ENCODE results near the gene BCAS3.

BCAS3 gene

DNA sequence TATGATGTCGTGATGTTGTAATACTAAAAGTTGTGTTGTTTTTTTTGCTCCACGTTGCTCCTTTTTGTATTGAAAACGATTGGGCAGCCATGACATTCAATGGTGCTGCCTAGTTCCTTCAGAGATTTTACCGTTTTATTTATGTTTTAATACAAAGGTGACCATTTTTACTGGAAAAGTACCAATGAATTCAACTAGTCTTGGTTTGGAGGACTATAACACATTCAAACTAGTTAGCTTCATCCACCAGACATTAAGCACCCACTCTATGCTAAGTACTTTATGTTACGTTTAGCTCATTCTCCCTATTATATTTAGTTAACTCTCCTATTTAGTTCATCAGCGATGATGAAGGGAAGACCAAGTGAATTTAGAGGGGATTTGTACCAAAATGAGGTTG lies 605.4 kb downstream of the BCAS3 start:
- TF ChIP-seq, protein P1, sequence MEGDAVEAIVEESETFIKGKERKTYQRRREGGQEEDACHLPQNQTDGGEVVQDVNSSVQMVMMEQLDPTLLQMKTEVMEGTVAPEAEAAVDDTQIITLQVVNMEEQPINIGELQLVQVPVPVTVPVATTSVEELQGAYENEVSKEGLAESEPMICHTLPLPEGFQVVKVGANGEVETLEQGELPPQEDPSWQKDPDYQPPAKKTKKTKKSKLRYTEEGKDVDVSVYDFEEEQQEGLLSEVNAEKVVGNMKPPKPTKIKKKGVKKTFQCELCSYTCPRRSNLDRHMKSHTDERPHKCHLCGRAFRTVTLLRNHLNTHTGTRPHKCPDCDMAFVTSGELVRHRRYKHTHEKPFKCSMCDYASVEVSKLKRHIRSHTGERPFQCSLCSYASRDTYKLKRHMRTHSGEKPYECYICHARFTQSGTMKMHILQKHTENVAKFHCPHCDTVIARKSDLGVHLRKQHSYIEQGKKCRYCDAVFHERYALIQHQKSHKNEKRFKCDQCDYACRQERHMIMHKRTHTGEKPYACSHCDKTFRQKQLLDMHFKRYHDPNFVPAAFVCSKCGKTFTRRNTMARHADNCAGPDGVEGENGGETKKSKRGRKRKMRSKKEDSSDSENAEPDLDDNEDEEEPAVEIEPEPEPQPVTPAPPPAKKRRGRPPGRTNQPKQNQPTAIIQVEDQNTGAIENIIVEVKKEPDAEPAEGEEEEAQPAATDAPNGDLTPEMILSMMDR (conservative IDR thresholded peaks at IDR 0.05; ENCODE audit: low read depth), result no peak
- CTCF ChIA-PET, result no interaction called here
- no peak for DNase-seq (ENCODE audit: low spot score)
- H3K27ac ChIP-seq, result no peak overlapping the region
- POLR2A ChIA-PET (ENCODE audit: low non-redundant PET), result no interaction called here

DNA sequence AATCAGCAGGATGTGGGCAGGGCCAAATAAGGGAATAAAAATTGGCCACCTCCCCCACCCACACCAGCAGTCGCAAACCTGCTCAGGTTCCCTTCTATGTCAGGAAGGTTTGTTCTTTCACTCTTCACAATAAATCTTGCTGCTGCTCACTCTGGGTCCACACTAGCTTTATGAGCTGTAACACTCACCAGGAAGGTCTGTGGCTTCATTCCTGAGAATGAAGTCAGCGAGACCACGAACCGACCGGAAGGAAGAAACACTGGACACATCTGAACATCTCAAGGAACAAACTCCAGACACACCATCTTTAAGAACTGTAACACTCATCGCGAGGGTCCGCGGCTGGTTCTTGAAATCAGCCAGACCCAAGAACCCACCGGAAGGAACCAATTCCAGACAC lies 606.5 kb downstream of the BCAS3 start:
- CTCF ChIA-PET, result interaction anchor here (0.7 kb wide), 1 partner anchor 203 kb away, joined by 5 read pairs; no protein-coding TSS in a partner anchor
- H3K27ac ChIP-seq, result no peak overlapping the region
- TF ChIP-seq, protein P1 (conservative IDR thresholded peaks at IDR 0.05; ENCODE audit: low read depth), result no peak
- POLR2A ChIA-PET (ENCODE audit: low non-redundant PET), result no interaction called here
- no peak for DNase-seq (ENCODE audit: low spot score)

DNA sequence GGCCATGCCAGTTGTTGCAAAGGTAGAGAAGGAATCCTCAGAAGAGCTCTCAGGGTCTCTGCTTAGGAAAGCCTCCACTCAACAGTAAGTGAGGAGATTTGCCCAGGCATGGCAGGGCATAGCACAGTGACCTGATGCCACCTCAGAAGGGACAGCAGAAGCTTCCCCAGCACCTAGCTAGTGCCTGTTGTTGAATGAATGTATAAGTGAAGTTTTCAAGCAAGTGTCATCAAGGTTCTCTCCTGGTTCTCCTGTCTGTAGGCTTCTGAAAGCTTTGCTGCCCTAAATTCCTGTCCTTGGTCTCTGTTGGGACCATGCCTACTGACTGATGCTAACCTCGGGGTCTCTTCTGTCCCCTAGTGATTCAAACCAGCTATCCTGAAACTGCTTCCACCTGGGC lies 607.1 kb downstream of the BCAS3 start:
- no peak for DNase-seq (ENCODE audit: low spot score)
- CTCF ChIA-PET, result no interaction called here
- no peak overlapping the region for H3K27ac ChIP-seq
- TF ChIP-seq, protein P1 (conservative IDR thresholded peaks at IDR 0.05; ENCODE audit: low read depth), result no peak
- POLR2A ChIA-PET (ENCODE audit: low non-redundant PET), result no interaction called here

DNA sequence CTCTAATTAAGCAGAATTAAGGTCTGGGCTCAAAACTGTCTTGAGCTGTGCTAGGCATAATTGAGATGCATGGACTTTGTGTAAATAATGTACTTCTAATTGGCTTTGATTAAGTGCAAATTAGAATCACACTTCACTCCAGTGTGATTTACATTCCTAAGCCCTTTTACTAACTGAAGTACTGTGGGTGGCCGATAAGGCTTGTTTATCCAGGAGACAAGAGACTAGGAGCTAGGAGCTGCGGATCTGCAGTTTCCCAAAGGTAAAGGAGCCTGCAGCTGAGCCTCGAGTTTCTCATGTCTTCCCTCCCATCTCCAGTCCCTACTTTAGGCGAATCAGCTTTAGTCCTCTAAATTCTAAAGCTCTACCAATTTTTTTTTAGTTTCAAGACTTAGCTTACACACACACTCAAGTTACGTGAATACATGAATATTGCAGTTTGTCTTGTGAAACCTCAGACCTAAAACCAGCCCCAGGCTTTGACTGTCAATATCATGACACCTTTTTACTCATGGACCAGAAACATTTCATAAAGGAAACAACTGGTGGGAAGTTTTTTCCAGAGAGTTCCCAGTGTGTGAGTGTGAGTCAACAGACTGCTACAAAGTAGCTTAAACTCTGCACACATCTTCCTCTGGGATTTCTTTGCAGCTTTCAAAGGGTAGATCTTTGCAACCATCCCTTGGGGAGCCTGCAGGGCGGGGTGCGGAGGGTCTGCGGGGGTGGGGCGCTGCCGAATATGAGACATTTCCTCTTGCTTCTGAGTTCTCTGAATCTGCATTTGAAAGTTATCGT lies 608.1 kb downstream of the BCAS3 start:
- POLR2A ChIA-PET (ENCODE audit: low non-redundant PET), result no interaction called here
- TF ChIP-seq, protein P1 (conservative IDR thresholded peaks at IDR 0.05; ENCODE audit: low read depth), result no peak
- CTCF ChIA-PET, result no interaction called here
- DNase-seq (ENCODE audit: low spot score), result no peak
- H3K27ac ChIP-seq, result no peak overlapping the region

DNA sequence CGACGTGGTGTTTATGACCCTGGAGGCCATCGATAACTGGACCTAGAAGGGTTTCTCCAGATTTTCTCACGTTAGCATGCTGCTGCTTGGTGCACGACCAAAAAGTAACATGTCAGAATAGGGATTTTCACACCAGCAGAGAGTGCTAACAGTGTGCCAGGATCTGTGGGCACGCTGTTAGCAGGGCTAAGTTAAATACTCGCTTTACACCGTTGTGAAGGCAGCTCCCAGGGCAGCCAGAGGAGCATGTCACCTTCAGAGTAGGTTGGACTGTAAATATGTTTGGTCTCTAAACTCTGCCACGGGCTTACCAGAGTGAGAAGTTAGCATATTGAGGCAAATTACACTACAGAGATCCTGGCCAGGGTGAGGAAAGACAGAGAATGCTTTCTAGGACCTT lies 608.8 kb downstream of the BCAS3 start:
- ChIA-PET POLR2A (ENCODE audit: low non-redundant PET) (no interaction called here), CTCF (no interaction called here)
- no peak overlapping the region for H3K27ac ChIP-seq
- TF ChIP-seq, protein P1 (conservative IDR thresholded peaks at IDR 0.05; ENCODE audit: low read depth), result no peak
- no peak for DNase-seq (ENCODE audit: low spot score)

DNA sequence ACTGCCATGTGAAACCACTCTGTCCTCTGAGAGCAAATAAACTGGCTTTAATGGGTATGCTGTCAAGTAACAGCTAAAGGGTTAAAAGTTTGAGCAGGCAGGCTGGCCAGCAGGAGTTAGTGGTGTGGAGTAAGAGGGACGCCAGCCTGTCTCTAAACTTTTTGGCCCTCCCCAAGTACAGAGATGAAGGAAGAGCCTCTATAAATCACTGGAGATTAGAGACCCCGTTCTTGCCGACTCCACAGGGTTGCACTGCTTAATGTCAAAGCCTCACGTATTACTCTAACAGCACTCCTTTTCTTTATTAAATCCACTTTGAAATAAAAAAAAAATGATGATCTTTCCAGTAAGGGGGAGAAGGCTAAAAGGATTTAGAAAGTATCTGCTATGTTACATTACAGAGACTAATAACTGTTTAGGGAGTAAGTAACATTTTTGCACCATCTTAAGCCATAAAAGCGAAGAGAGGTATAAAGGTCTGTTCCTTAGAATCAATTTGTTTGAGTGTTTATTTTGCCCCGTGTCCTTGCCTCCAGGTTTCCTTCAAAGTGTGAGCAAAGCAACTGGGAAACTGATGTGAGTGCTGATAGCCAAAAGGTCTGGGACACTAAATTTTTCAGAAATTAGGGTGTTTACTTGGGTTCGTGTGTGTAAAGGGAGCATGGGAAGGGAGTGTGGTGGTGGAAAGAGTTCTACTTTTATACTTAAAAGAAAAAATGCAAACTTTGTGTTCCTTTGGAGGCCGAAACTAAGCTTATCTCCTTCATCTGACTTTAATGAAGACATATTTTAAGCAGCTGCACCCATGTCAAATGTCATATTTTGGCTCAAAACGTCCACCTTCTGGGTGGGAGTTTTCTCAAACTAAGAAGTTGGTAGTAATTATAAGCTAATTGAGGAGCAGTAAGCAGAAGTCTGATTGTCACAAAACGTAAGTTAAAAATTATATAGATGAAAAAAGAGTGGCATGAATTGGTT lies 612.0 kb downstream of the BCAS3 start:
- POLR2A ChIA-PET (ENCODE audit: low non-redundant PET), result no interaction called here

More for the DNA sequence above, 612.0 kb downstream of the BCAS3 start:
- CTCF ChIA-PET, result interaction anchor here (0.7 kb wide), 1 partner anchor 46 kb away, joined by 6 read pairs; no protein-coding TSS in a partner anchor
- H3K27ac ChIP-seq, result no peak overlapping the region
- TF ChIP-seq, protein P1 (conservative IDR thresholded peaks at IDR 0.05; ENCODE audit: low read depth), result no peak
- no peak for DNase-seq (ENCODE audit: low spot score)

All from RWPE1 (cell line).